Fibroblast of skin of back (primary cell): Measurements from ENCODE around the gene IFI30. TPM values are rescaled to one million over a fixed set of nuclear protein-coding genes. Genes with fewer than 3 reads are reported as not detected.
A peak's percentile ranks its signal among the peaks of the same experiment; 100 is the strongest.

ENCODE experiments used
- DNase-seq: peaks from one replicate; pipeline ENCODE4 v3.0.0-alpha.2; 2013
- polyA plus RNA-seq, 2 experiments: library from polyadenylated mRNA; unstranded; fragments of 120-200 nt; gene quantifications; one replicate each; pipeline ENCODE4 v1.2.1, GENCODE V29; 2013; ENCODE audit not compliant: insufficient read length in 2 of 2

The IFI30 gene
- 1.6 TPM for polyA plus RNA-seq (2013, experiment 1 of 2; ENCODE audit: insufficient read length)
- polyA plus RNA-seq (2013, experiment 2 of 2; ENCODE audit: insufficient read length): not detected

- peak; percentile 33 for DNase-seq
Observed at GRCh38 chr19:18173572-18174288, at the start of gene IFI30. Gene IFI30, plus strand, starts transcription at chr19:18173813. Its CDS starts 29 bp downstream, at chr19:18173842.

GRCh38 chr19:18123819-18124218 lies 49.8 kb upstream of the IFI30 start:
- DNase-seq: no peak

GRCh38 chr19:18126097-18126496 lies 47.5 kb upstream of the IFI30 start:
- DNase-seq: no peak

- no peak for DNase-seq
Observed at GRCh38 chr19:18128044-18128443, 45.6 kb upstream of the IFI30 start.

GRCh38 chr19:18128805-18129204 lies 44.8 kb upstream of the IFI30 start:
- DNase-seq: no peak

- no peak for DNase-seq
Observed at GRCh38 chr19:18130523-18131242, 42.9 kb upstream of the IFI30 start.

GRCh38 chr19:18131841-18132596 lies 41.6 kb upstream of the IFI30 start:
- no peak for DNase-seq

GRCh38 chr19:18135712-18136584 lies 37.7 kb upstream of the IFI30 start:
- no peak for DNase-seq

GRCh38 chr19:18137242-18137641 lies 36.4 kb upstream of the IFI30 start:
- DNase-seq: no peak

- no peak for DNase-seq
Observed at GRCh38 chr19:18137657-18138339, 35.8 kb upstream of the IFI30 start.

- no peak for DNase-seq
Observed at GRCh38 chr19:18140473-18140872, 33.1 kb upstream of the IFI30 start.

- DNase-seq: no peak
Observed at GRCh38 chr19:18141031-18141430, 32.6 kb upstream of the IFI30 start.

- no peak for DNase-seq
Observed at GRCh38 chr19:18143902-18144301, 29.7 kb upstream of the IFI30 start.

- no peak for DNase-seq
Observed at GRCh38 chr19:18144361-18144760, 29.3 kb upstream of the IFI30 start.

GRCh38 chr19:18144906-18145305 lies 28.7 kb upstream of the IFI30 start:
- DNase-seq: no peak

- DNase-seq: no peak
Observed at GRCh38 chr19:18145391-18145999, 28.1 kb upstream of the IFI30 start.

- no peak for DNase-seq
Observed at GRCh38 chr19:18147396-18147795, 26.2 kb upstream of the IFI30 start.

- DNase-seq: no peak
Observed at GRCh38 chr19:18149596-18149975, 24.0 kb upstream of the IFI30 start.

GRCh38 chr19:18150776-18151624 lies 22.6 kb upstream of the IFI30 start:
- DNase-seq: no peak

GRCh38 chr19:18152442-18152816 lies 21.2 kb upstream of the IFI30 start:
- DNase-seq: peak; percentile 97
